Effector memory CD8-positive, alpha-beta T cell (primary cell): ENCODE measurements around the gene TPSD1.
"Not testable (repeated sequence)": the region's sequence is repeated elsewhere in the genome, so short reads cannot be mapped to it uniquely, and the experiment has no call there.

Experiments used
- ATAC-seq: fragments of 150-1000 bp; cut with Tn5 transposase; replicated peaks from 2 replicates; pipeline ENCODE4 v1.10.0; 2021; ENCODE audit warnings: mild to moderate bottlenecking, moderate library complexity
- DNase-seq, 3 experiments: peaks; one replicate each; pipeline ENCODE4 v3.0.0; 2021
- H3K27ac Mint-ChIP-seq, 2 donors: one replicate each; pipeline ENCODE4 v1.8.0; 2022; ENCODE audit warnings: mild to moderate bottlenecking in 2 of 2, mixed read lengths in 2 of 2, moderate library complexity in 2 of 2
- H3K27me3 Mint-ChIP-seq, 2 donors: one replicate each; pipeline ENCODE4 v1.8.0; 2022; ENCODE audit warnings: mixed read lengths in 2 of 2
- H3K36me3 Mint-ChIP-seq: one replicate; pipeline ENCODE4 v1.8.0; 2022; ENCODE audit warnings: mild to moderate bottlenecking, moderate library complexity, mixed read lengths; ENCODE audit not compliant: insufficient read depth
- H3K4me1 Mint-ChIP-seq, 2 donors: one replicate each; pipeline ENCODE4 v1.8.0; 2022; ENCODE audit warnings: low read depth in 2 of 2, mixed read lengths in 2 of 2
- H3K4me3 Mint-ChIP-seq, 2 donors: one replicate each; pipeline ENCODE4 v1.8.0; 2022; ENCODE audit warnings: mild to moderate bottlenecking in 2 of 2, mixed read lengths in 2 of 2, moderate library complexity in 2 of 2
- H3K9me3 Mint-ChIP-seq, 2 donors: one replicate each; pipeline ENCODE4 v1.8.0; 2022; ENCODE audit warnings: mixed read lengths in 2 of 2

Gene TPSD1

GRCh38 chr16:1225051-1225451, 30.8 kb upstream of the TPSD1 start, which contains the start of gene TPSG1:
TPSG1 (minus strand) TSS chr16:1225268; CDS start chr16:1225252, 16 bp downstream.
- ATAC-seq (no peak), DNase-seq (no peak)
- Mint-ChIP-seq H3K27ac (no peak within 1 kb of the TSS), H3K36me3 (no peaks in the 10 kb centered on the region), H3K9me3 (no peaks in the 10 kb centered on the region), H3K4me1 (peaks cover 0 to 1% of the 10 kb centered on the region in 2 donors), H3K27me3 (peaks cover 10 to 25% of the 10 kb centered on the region in 2 donors), H3K4me3 (no peak within 1 kb of the TSS)

- H3K4me3 Mint-ChIP-seq, H3K4me1 Mint-ChIP-seq, ATAC-seq, H3K36me3 Mint-ChIP-seq, DNase-seq, H3K27ac Mint-ChIP-seq, H3K9me3 Mint-ChIP-seq: not testable (repeated sequence)
- H3K27me3 Mint-ChIP-seq = peaks cover 10 to 25% of the 10 kb centered on the region in 2 donors
These were observed 30.0 kb upstream of the TPSD1 start for GRCh38 chr16:1225728-1226311.

- DNase-seq, H3K4me1 Mint-ChIP-seq, H3K9me3 Mint-ChIP-seq, H3K27ac Mint-ChIP-seq, H3K4me3 Mint-ChIP-seq, H3K36me3 Mint-ChIP-seq, ATAC-seq: not testable (repeated sequence)
- peaks cover 10 to 20% of the 10 kb centered on the region in 2 donors for H3K27me3 Mint-ChIP-seq
These were observed 29.2 kb upstream of the TPSD1 start for GRCh38 chr16:1226692-1227091.

GRCh38 chr16:1228227-1228626, 27.6 kb upstream of the TPSD1 start:
- H3K27ac Mint-ChIP-seq, ATAC-seq, H3K4me1 Mint-ChIP-seq, DNase-seq, H3K4me3 Mint-ChIP-seq, H3K36me3 Mint-ChIP-seq, H3K9me3 Mint-ChIP-seq: not testable (repeated sequence)
- H3K27me3 Mint-ChIP-seq = peaks cover 10 to 16% of the 10 kb centered on the region in 2 donors

- H3K27ac Mint-ChIP-seq, H3K4me1 Mint-ChIP-seq, DNase-seq, ATAC-seq, H3K4me3 Mint-ChIP-seq, H3K36me3 Mint-ChIP-seq, H3K9me3 Mint-ChIP-seq, H3K27me3 Mint-ChIP-seq: not testable (repeated sequence)
These were observed 26.4 kb upstream of the TPSD1 start for GRCh38 chr16:1229476-1229875.

- not testable (repeated sequence) for ATAC-seq
These were observed 25.8 kb upstream of the TPSD1 start, which contains the start of gene TPSB2 for GRCh38 chr16:1230084-1230470. TPSB2 (minus strand) TSS chr16:1230184; CDS start chr16:1229951, 233 bp downstream.

GRCh38 chr16:1230471-1231212, 25.2 kb upstream of the TPSD1 start:
- H3K9me3 Mint-ChIP-seq, H3K27me3 Mint-ChIP-seq, H3K27ac Mint-ChIP-seq, H3K4me3 Mint-ChIP-seq, DNase-seq, H3K4me1 Mint-ChIP-seq, H3K36me3 Mint-ChIP-seq, ATAC-seq: not testable (repeated sequence)

More at GRCh38 chr16:1230084-1230470, 25.8 kb upstream of the TPSD1 start, which contains the start of gene TPSB2:
- not testable (repeated sequence) for H3K9me3 Mint-ChIP-seq, H3K36me3 Mint-ChIP-seq, H3K27me3 Mint-ChIP-seq, H3K27ac Mint-ChIP-seq, DNase-seq, H3K4me1 Mint-ChIP-seq, H3K4me3 Mint-ChIP-seq

- not testable (repeated sequence) for DNase-seq, ATAC-seq, H3K27me3 Mint-ChIP-seq, H3K9me3 Mint-ChIP-seq, H3K36me3 Mint-ChIP-seq, H3K27ac Mint-ChIP-seq, H3K4me3 Mint-ChIP-seq, H3K4me1 Mint-ChIP-seq
These were observed 24.6 kb upstream of the TPSD1 start for GRCh38 chr16:1231301-1231700.

GRCh38 chr16:1232049-1232748, 23.7 kb upstream of the TPSD1 start:
- not testable (repeated sequence) for H3K4me1 Mint-ChIP-seq, H3K36me3 Mint-ChIP-seq, H3K4me3 Mint-ChIP-seq, DNase-seq, ATAC-seq, H3K27me3 Mint-ChIP-seq, H3K27ac Mint-ChIP-seq, H3K9me3 Mint-ChIP-seq

GRCh38 chr16:1236659-1237058, 19.2 kb upstream of the TPSD1 start:
- not testable (repeated sequence) for H3K9me3 Mint-ChIP-seq, H3K4me3 Mint-ChIP-seq, H3K36me3 Mint-ChIP-seq, H3K27me3 Mint-ChIP-seq, DNase-seq, H3K4me1 Mint-ChIP-seq, H3K27ac Mint-ChIP-seq
- ATAC-seq = peak; percentile 84

GRCh38 chr16:1237990-1238389, 17.9 kb upstream of the TPSD1 start:
- no peak for ATAC-seq
- H3K36me3 Mint-ChIP-seq = no peaks in the 10 kb centered on the region
- no peak for DNase-seq
- no peak overlapping the region for H3K4me3 Mint-ChIP-seq
- peaks cover 0 to 5% of the 10 kb centered on the region in 2 donors for H3K4me1 Mint-ChIP-seq
- peaks cover 0 to 8% of the 10 kb centered on the region in 2 donors for H3K27me3 Mint-ChIP-seq
- H3K9me3 Mint-ChIP-seq = no peaks in the 10 kb centered on the region
- H3K27ac Mint-ChIP-seq = no peak overlapping the region

- not testable (repeated sequence) for H3K9me3 Mint-ChIP-seq, H3K27me3 Mint-ChIP-seq, H3K27ac Mint-ChIP-seq, H3K36me3 Mint-ChIP-seq, DNase-seq, H3K4me3 Mint-ChIP-seq, H3K4me1 Mint-ChIP-seq, ATAC-seq
These were observed 17.0 kb upstream of the TPSD1 start for GRCh38 chr16:1238909-1239308.

- not testable (repeated sequence) for H3K9me3 Mint-ChIP-seq, H3K36me3 Mint-ChIP-seq, H3K27me3 Mint-ChIP-seq, H3K27ac Mint-ChIP-seq, DNase-seq, ATAC-seq, H3K4me1 Mint-ChIP-seq, H3K4me3 Mint-ChIP-seq
These were observed 16.3 kb upstream of the TPSD1 start for GRCh38 chr16:1239575-1239974.
